Thymus (tissue), 11 donors: ENCODE measurements around the gene C6orf89. TPM values are rescaled to one million over a fixed set of nuclear protein-coding genes. Genes with fewer than 3 reads are reported as not detected.
"Not testable (repeated sequence)": the region's sequence is repeated elsewhere in the genome, so short reads cannot be mapped to it uniquely, and the experiment has no call there.

Source experiments
- DNase-seq, 9 donors: peaks; one replicate each; pipeline ENCODE4 v3.0.0-alpha.2; 2013; ENCODE audit warnings: low spot score in 9 of 9, low read depth in 6 of 9, missing footprints in 1 of 9
- H3K27ac ChIP-seq, 2 donors: one replicate each; pipeline ENCODE4 v1.5.1; 2013; ENCODE audit warnings: control low read depth in 1 of 2, low read depth in 1 of 2, low read length in 1 of 2, mild to moderate bottlenecking in 1 of 2, moderate library complexity in 1 of 2
- H3K27me3 ChIP-seq, 2 donors: one replicate each; pipeline ENCODE4 v1.5.1; 2013; ENCODE audit warnings: low read length in 1 of 2; ENCODE audit not compliant: control insufficient read depth in 2 of 2, insufficient read depth in 1 of 2
- H3K36me3 ChIP-seq, 2 donors: one replicate each; pipeline ENCODE4 v1.5.1; 2013; ENCODE audit warnings: low read length in 1 of 2, mild to moderate bottlenecking in 1 of 2, moderate library complexity in 1 of 2; ENCODE audit not compliant: control insufficient read depth in 2 of 2, insufficient read depth in 2 of 2
- H3K4me1 ChIP-seq, 2 donors: one replicate each; pipeline ENCODE4 v1.5.1; 2013; ENCODE audit warnings: low read length in 2 of 2; ENCODE audit not compliant: control insufficient read depth in 2 of 2, insufficient read depth in 2 of 2
- H3K4me3 ChIP-seq, 2 donors: one replicate each; pipeline ENCODE4 v1.5.1; 2013; ENCODE audit warnings: low read length in 2 of 2, control low read depth in 1 of 2, mild to moderate bottlenecking in 1 of 2
- H3K9me3 ChIP-seq, 2 donors: one replicate each; pipeline ENCODE4 v1.5.1; 2013; ENCODE audit warnings: low read length in 1 of 2, mild to moderate bottlenecking in 1 of 2; ENCODE audit not compliant: control insufficient read depth in 2 of 2, insufficient read depth in 1 of 2
- WGBS: extraction: QIAGEN DNeasy Blood & Tissue Kit; methylation state at CpG from one replicate; pipeline ENCODE4 v1.1.7; 2013; 5-methylcytosine and 5-hydroxymethylcytosine counted together
- polyA plus RNA-seq: library from polyadenylated mRNA; stranded (reverse); fragments of 200-250 nt; gene quantifications from one replicate; pipeline ENCODE4 v1.2.3, GENCODE V29; 2013
- total RNA-seq: library from RNA; stranded (reverse); fragments of 120-200 nt; gene quantifications from one replicate; pipeline ENCODE4 v1.2.4, GENCODE V29; 2013
- donor health status: healthy.

Gene C6orf89
- total and polyA plus RNA-seq, 2 donors, result 19.5 to 20.5 TPM

DNA sequence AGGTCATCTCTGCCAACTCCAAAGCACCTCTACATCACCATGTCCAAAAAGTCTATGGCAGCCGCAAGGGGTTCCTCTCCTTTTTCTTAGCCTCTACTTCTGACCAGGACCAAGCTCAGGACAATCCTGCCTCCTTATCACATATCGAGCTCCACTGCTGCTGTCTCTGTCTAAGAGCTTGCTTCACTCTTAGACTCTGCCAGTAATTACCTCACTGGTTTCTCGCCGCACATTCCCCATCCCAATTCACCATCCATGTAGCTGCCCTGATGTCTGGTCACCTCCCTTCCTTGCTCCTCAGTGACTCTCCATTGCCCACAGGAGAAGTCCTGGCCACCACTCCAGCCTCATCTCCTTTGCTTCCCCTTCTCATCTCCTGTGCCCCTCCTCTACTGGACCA, 44.7 kb downstream of the C6orf89 start:
- Histone ChIP-seq H3K4me1 (peaks cover 0 to 10% of the 10 kb centered on the region in 2 donors), H3K36me3 (peaks cover 4 to 5% of the 10 kb centered on the region in 2 donors), H3K27me3 (no peaks in the 10 kb centered on the region), H3K9me3 (no peaks in the 10 kb centered on the region), H3K27ac (no peak overlapping the region), H3K4me3 (no peak overlapping the region)
- 94% methylated on average over 4 of the region's 4 CpGs for WGBS
- DNase-seq, result no peak

DNA sequence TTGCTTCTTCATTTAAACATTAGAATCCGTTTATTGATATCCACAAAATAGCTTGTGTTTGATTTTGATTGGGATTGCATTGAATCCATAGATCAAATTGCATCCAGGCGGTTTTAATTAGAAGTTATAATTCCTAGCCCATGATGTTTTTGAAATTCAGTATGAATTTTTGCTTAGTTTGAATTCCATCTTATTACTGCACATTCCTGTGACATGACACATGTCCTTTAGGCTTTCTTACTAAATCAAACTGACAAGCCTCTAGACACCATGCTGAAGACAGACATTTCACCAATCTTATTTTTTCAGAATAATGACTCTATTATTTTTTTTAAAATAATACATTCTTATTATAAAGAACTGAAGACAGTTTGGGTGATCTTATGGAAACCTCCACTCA, 47.4 kb downstream of the C6orf89 start:
- WGBS, result 97% methylated on average over 2 of the region's 2 CpGs
- DNase-seq, result no peak
- H3K27ac ChIP-seq, result no peak overlapping the region
- no peak overlapping the region for H3K4me3 ChIP-seq
- H3K36me3 ChIP-seq, result peaks cover 0 to 5% of the 10 kb centered on the region in 2 donors
- no peaks in the 10 kb centered on the region for H3K4me1 ChIP-seq
- H3K27me3 ChIP-seq, result no peaks in the 10 kb centered on the region
- H3K9me3 ChIP-seq, result no peaks in the 10 kb centered on the region

DNA sequence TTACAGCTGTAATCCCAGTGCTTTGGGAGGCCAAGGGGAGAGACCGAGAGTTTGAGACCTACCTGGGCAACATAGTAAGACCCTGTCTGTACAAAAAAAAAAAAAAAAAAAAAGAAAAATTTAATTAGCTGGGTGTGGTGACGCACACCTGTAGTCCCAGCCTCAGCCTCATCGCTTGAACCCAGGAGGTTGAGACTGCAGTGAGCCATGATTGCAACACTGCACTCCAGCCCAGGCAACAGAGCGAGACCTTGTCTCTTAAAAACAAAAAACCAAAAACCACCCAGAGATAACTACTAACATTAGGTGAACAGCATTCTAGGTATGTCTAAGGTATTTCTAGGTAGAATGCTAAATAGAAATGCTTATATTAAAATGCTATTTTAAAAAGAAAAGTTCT, 47.8 kb downstream of the C6orf89 start:
- WGBS, result 97% methylated on average over 4 of the region's 4 CpGs

DNA sequence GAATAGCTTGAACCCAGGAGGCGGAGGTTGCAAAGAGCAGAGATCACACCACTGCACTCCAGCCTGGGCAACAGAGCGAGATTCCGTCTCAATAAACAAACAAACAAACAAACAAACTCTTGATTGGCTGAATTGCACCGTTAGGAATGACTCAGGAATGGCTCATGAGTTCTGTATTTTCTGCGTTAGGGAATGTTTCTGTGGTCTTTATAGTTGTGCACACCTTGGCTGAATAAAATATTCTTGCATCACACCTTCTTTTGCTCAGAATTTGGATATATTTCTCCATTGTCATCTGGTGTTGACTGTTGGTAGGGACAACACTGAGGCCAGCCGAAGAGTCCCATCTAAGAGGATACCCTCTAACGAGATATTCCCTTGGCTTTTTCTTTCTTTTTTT, 49.1 kb downstream of the C6orf89 start:
- Histone ChIP-seq H3K9me3 (no peaks in the 10 kb centered on the region), H3K36me3 (no peaks in the 10 kb centered on the region), H3K4me3 (no peak overlapping the region), H3K27ac (no peak overlapping the region), H3K27me3 (no peaks in the 10 kb centered on the region), H3K4me1 (peaks cover 7 to 10% of the 10 kb centered on the region in 2 donors)
- DNase-seq, result no peak
- 97% methylated on average over 7 of the region's 7 CpGs for WGBS

More for the DNA sequence above, 47.8 kb downstream of the C6orf89 start:
- Histone ChIP-seq H3K27ac (no peak overlapping the region), H3K4me3 (no peak overlapping the region), H3K36me3 (peaks cover 0 to under 1% of the 10 kb centered on the region in 2 donors), H3K4me1 (no peaks in the 10 kb centered on the region), H3K9me3 (no peaks in the 10 kb centered on the region), H3K27me3 (no peaks in the 10 kb centered on the region)
- DNase-seq, result no peak

DNA sequence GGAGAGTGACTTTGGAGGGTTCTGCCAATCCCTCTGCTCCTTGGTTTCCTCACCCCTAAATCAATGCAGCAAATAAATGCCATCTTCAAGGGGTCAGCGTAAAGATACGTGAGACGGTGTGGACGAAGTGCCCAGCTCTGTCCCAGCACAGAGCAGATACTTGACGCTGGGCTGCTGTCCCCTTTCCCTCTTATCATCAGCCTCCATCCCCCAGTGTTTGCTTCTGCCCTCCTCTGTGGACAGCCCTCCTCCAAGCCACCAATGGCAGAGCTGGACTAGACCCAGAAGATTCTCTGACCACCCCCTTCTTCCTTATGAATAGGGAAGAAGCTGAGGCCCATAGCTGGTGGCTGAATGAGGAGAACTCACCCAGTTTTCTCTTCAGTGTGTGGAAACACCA, 51.1 kb downstream of the C6orf89 start:
- Histone ChIP-seq H3K27me3 (peaks cover 0 to 2% of the 10 kb centered on the region in 2 donors), H3K36me3 (no peaks in the 10 kb centered on the region), H3K4me3 (no peak overlapping the region), H3K9me3 (peaks cover 0 to 1% of the 10 kb centered on the region in 2 donors), H3K4me1 (peaks cover 17 to 20% of the 10 kb centered on the region in 2 donors), H3K27ac (no peak overlapping the region)
- DNase-seq, result no peak
- 96% methylated on average over 5 of the region's 5 CpGs for WGBS

DNA sequence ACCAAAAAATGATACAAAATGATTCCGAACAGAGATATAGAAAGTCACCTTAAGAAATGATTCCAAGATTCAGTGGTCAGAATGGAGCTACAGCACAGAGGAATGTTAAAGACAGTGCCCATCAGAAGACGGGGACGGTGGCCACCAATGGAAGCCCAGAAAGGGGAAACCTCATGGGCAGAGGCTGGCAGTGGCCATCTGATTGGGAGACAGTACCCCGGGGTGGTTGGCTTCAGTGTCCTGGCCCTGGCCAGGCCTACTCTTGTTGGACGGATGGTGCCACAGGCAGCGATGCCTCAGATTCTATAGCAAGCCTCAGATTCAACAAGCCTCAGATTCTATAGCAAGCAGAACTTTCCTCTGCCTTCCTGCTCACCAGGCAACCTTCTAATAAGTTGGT, 52.1 kb downstream of the C6orf89 start:
- Histone ChIP-seq H3K27me3 (peaks cover 0 to 2% of the 10 kb centered on the region in 2 donors), H3K27ac (no peak overlapping the region), H3K4me1 (peaks cover 17 to 20% of the 10 kb centered on the region in 2 donors), H3K4me3 (no peak overlapping the region), H3K36me3 (no peaks in the 10 kb centered on the region), H3K9me3 (peaks cover 0 to 1% of the 10 kb centered on the region in 2 donors)
- DNase-seq, result no peak
- 97% methylated on average over 6 of the region's 6 CpGs for WGBS

DNA sequence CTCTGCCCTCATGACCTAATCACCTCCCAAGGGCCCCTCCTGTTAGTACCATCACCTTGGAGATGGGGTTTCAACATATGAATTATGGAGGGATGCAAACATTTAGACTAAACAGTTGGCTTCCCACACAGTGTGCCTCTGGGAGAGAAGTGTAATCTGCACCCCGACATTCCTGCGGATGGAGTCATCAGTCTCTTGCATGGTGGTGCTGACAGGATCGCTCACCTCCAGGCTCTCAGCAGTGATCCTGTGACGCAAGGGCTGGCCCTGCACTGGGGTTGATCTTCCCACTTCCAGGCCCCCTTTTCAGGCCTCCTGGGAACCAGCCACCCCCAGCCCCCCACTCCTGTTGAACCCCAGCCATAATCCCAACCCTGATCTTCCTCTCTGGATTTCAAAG, 52.8 kb downstream of the C6orf89 start:
- WGBS, result 98% methylated on average over 4 of the region's 4 CpGs
- Histone ChIP-seq H3K4me3 (no peak overlapping the region), H3K27me3 (peaks cover 0 to 2% of the 10 kb centered on the region in 2 donors), H3K9me3 (peaks cover 0 to 1% of the 10 kb centered on the region in 2 donors), H3K36me3 (no peaks in the 10 kb centered on the region), H3K4me1 (peaks cover 17 to 20% of the 10 kb centered on the region in 2 donors), H3K27ac (no peak overlapping the region)
- no peak for DNase-seq

DNA sequence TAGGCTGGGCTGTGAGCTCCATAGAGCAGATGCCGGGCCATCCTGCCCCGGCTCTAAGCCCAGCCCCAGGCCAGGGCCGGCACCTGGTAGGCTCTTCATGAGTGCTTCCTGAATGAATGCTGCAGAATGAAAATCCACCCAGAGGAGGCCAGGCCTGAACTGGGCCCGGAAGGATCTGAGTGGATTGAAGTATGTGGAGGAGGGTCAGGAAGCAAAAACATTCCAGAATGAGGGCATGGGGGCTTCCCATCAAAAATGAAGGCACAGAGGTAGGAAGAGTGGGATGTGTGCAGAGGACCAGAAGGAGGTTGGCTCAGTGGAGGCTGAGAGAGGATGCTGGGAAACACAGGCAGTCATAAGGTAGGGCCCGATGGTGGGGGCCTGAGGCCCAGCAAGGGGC, 53.3 kb downstream of the C6orf89 start:
- H3K27ac ChIP-seq, DNase-seq, H3K4me3 ChIP-seq, H3K27me3 ChIP-seq, H3K36me3 ChIP-seq, H3K9me3 ChIP-seq: not testable (repeated sequence)
- 96% methylated on average over 5 of the region's 5 CpGs for WGBS
- peaks cover 17 to 20% of the 10 kb centered on the region in 2 donors for H3K4me1 ChIP-seq

DNA sequence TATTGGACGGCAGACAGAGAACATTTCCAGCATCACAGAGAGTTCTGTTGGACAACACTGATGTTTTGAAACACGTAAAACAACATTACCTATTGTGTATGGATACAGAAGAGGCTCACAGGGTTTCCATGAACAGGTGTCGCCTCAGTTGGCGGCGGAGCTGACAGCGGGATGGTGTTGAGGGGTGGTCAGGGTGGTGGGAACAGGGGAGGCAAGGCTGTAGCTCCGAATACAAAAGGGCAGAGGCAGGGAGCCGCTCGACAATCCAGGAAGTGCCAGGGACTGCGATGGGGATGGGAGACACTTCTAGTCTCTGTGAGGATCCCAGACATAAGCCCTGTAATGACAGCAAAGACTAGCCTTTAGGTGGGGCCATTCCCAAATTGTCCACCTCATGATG, 54.3 kb downstream of the C6orf89 start:
- peaks cover 0 to 2% of the 10 kb centered on the region in 2 donors for H3K27me3 ChIP-seq
- H3K4me1 ChIP-seq, result peaks cover 19 to 25% of the 10 kb centered on the region in 2 donors
- H3K4me3 ChIP-seq, result no peak overlapping the region
- H3K27ac ChIP-seq, result peak overlapping the region in 1 of 2 donors; percentile 55
- H3K9me3 ChIP-seq, result peaks cover 0 to 1% of the 10 kb centered on the region in 2 donors
- H3K36me3 ChIP-seq, result no peaks in the 10 kb centered on the region
- DNase-seq, result no peak
- 96% methylated on average over 10 of the region's 10 CpGs for WGBS

DNA sequence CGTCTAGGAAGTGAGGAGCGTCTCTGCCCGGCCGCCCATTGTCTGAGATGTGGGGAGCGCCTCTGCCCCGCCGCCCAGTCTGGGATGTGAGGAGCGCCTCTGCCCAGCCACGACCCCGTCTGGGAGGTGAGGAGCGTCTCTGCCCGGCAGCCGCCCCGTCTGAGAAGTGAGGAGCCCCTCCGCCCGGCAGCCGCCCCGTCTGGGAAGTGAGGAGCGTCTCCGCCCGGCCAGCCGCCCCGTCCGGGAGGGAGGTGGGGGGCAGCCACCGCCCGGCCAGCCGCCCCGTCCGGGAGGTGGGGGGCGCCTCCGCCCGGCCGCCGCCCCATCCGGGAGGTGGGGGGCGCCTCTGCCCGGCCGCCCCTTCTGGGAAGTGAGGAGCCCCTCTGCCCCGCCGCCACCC, 55.8 kb downstream of the C6orf89 start:
- WGBS, result 98% methylated on average over 40 of the region's 40 CpGs
- not testable (repeated sequence) for H3K4me3 ChIP-seq, H3K36me3 ChIP-seq, H3K27ac ChIP-seq, DNase-seq, H3K27me3 ChIP-seq, H3K9me3 ChIP-seq
- H3K4me1 ChIP-seq, result peaks cover 20 to 30% of the 10 kb centered on the region in 2 donors
